ENCODE results near the gene CPTP. TPM values are rescaled to one million over a fixed set of nuclear protein-coding genes. Genes with fewer than 3 reads are reported as not detected.

The CPTP gene
- total and polyA plus RNA-seq, 2 donors (not counting 1 experiment from before 2014, with no cell fraction given): 17.1 to 18.8 TPM

DNA sequence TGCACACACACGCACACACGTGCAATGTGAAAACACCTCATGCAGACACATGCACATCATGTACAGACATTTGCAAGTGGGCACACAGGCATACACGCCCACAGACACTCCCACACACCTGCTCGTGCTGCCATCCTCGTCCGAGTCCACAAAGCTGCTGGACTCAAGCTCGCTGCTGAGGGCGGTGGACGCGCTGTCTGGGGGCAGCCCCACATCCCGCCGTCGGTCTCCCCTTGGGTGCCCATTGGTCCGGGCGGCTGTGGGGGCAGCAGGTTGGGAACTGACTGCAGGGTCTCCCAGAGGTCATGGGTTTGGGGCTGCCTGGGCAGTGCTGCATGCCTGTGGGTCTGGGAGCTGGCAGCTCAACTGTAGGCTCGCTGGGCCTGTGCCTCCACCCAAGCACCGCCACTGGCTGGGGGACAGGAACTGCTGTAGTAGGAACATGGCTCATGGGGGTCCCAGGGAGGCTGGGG, 17.0 kb downstream of the CPTP start:
- Histone ChIP-seq H3K4me2 (replicated peaks; ENCODE audit: low read depth, low read length, poor library complexity, severe bottlenecking) (no peak overlapping the region), H2AFZ (ENCODE audit: insufficient read depth, low read depth, low read length, poor library complexity, severe bottlenecking) (no peak overlapping the region), H3K27me3 (replicated peaks in 1 of 4; ENCODE audit: control extremely low read depth in 1 of 4, control insufficient read depth in 3 of 4, insufficient read depth in 4 of 4, low read length in 3 of 4) (no peaks in the 10 kb centered on the region), H3K4me1 (ENCODE audit: control insufficient read depth in 2 of 2, insufficient read depth in 2 of 2, low read length in 2 of 2) (no peaks in the 10 kb centered on the region), H3K9me3 (ENCODE audit: control extremely low read depth in 1 of 3, control insufficient read depth in 2 of 3, insufficient read depth in 1 of 3, low read length in 2 of 3) (peaks cover 0 to 7% (median 0%) of the 10 kb centered on the region in 3 donors), H3K27ac (ENCODE audit: low read length in 2 of 2) (no peak overlapping the region), H4K20me1 (ENCODE audit: control insufficient read depth, insufficient read depth, low read length, poor library complexity, severe bottlenecking) (peaks cover 31% of the 10 kb centered on the region), H3K9ac (ENCODE audit: low read length) (no peak overlapping the region), H3K79me2 (ENCODE audit: control insufficient read depth, insufficient read depth, low read length) (peaks cover 15% of the 10 kb centered on the region), H3K4me3 (ENCODE audit: control extremely low read depth in 1 of 5, extremely low read depth in 1 of 5, insufficient read depth in 1 of 5, low read depth in 2 of 5, low read length in 4 of 5) (no peak overlapping the region), H3K36me3 (replicated peaks in 1 of 2; ENCODE audit: control extremely low read depth in 1 of 2, control insufficient read depth in 1 of 2, extremely low read depth in 1 of 2, insufficient read depth in 2 of 2, low read length in 1 of 2) (peaks cover 0 to 12% of the 10 kb centered on the region in 2 experiments)
- DNase-seq (no peak), ATAC-seq (ENCODE audit: low read depth) (no peak)
- Mint-ChIP-seq H3K9me3 (ENCODE audit: insufficient read depth) (no peaks in the 10 kb centered on the region), H3K27me3 (no peaks in the 10 kb centered on the region), H3K4me1 (no peaks in the 10 kb centered on the region), H3K27ac (no peak overlapping the region), H3K4me3 (no peak overlapping the region)
- CTCF ChIA-PET: no interaction called here
- WGBS (ENCODE audit: insufficient coverage): 95% methylated on average over 17 of the region's 17 CpGs
- POLR2A ChIA-PET: no interaction called here
- intact Hi-C loops (cut with micrococcal nuclease): no loop called here
- TF ChIP-seq, protein P1, sequence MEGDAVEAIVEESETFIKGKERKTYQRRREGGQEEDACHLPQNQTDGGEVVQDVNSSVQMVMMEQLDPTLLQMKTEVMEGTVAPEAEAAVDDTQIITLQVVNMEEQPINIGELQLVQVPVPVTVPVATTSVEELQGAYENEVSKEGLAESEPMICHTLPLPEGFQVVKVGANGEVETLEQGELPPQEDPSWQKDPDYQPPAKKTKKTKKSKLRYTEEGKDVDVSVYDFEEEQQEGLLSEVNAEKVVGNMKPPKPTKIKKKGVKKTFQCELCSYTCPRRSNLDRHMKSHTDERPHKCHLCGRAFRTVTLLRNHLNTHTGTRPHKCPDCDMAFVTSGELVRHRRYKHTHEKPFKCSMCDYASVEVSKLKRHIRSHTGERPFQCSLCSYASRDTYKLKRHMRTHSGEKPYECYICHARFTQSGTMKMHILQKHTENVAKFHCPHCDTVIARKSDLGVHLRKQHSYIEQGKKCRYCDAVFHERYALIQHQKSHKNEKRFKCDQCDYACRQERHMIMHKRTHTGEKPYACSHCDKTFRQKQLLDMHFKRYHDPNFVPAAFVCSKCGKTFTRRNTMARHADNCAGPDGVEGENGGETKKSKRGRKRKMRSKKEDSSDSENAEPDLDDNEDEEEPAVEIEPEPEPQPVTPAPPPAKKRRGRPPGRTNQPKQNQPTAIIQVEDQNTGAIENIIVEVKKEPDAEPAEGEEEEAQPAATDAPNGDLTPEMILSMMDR (IDR thresholded peaks at IDR 0.05): no peak
- TF ChIP-seq EZH2 (IDR thresholded peaks at IDR 0.05; ENCODE audit: borderline replicate concordance, insufficient read depth, low read depth, low read length, poor library complexity, severe bottlenecking): no peak

DNA sequence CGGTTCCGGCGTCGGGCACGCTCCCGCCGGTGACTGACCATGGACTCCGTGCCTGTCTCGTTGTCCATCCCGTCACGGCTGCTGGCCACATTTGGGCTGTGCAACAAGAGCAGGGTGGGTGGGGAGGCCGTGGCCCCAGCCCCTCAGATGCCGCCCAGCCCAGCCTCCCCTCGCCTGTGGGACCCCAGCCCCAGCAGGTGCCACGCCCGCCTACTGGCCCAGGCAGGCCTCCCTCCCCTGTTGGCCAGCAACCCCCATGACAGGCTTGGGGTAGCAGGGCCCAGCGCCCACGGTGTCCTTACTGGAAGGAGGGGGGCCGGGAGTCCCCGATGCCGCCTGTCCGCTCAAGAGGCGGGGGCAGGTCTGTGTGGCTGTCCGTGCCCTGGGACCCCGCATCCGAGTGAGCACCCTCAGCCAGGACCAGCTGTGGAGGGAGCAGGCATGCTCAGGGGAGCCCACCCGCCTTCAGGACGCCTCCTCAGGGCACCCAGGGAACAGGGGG, 17.5 kb downstream of the CPTP start:
- ChIA-PET CTCF (no interaction called here), POLR2A (no interaction called here)
- Histone ChIP-seq H3K27me3 (replicated peaks in 1 of 4; ENCODE audit: control extremely low read depth in 1 of 4, control insufficient read depth in 3 of 4, insufficient read depth in 4 of 4, low read length in 3 of 4) (no peaks in the 10 kb centered on the region), H3K79me2 (ENCODE audit: control insufficient read depth, insufficient read depth, low read length) (peaks cover 19% of the 10 kb centered on the region), H3K9ac (ENCODE audit: low read length) (no peak overlapping the region), H4K20me1 (ENCODE audit: control insufficient read depth, insufficient read depth, low read length, poor library complexity, severe bottlenecking) (peaks cover 36% of the 10 kb centered on the region), H3K4me2 (replicated peaks; ENCODE audit: low read depth, low read length, poor library complexity, severe bottlenecking) (no peak overlapping the region), H2AFZ (ENCODE audit: insufficient read depth, low read depth, low read length, poor library complexity, severe bottlenecking) (no peak overlapping the region), H3K27ac (ENCODE audit: low read length in 2 of 2) (no peak overlapping the region), H3K36me3 (replicated peaks in 1 of 2; ENCODE audit: control extremely low read depth in 1 of 2, control insufficient read depth in 1 of 2, extremely low read depth in 1 of 2, insufficient read depth in 2 of 2, low read length in 1 of 2) (peaks cover 0 to 12% of the 10 kb centered on the region in 2 experiments), H3K9me3 (ENCODE audit: control extremely low read depth in 1 of 3, control insufficient read depth in 2 of 3, insufficient read depth in 1 of 3, low read length in 2 of 3) (peaks cover 0 to 7% (median 0%) of the 10 kb centered on the region in 3 donors), H3K4me3 (ENCODE audit: control extremely low read depth in 1 of 5, extremely low read depth in 1 of 5, insufficient read depth in 1 of 5, low read depth in 2 of 5, low read length in 4 of 5) (no peak overlapping the region), H3K4me1 (ENCODE audit: control insufficient read depth in 2 of 2, insufficient read depth in 2 of 2, low read length in 2 of 2) (no peaks in the 10 kb centered on the region)
- Mint-ChIP-seq H3K9me3 (ENCODE audit: insufficient read depth) (no peaks in the 10 kb centered on the region), H3K4me3 (no peak overlapping the region), H3K4me1 (peaks cover 4% of the 10 kb centered on the region), H3K27ac (no peak overlapping the region), H3K27me3 (no peaks in the 10 kb centered on the region)
- DNase-seq (no peak), ATAC-seq (ENCODE audit: low read depth) (no peak)
- intact Hi-C loops (cut with micrococcal nuclease): no loop called here
- TF ChIP-seq EZH2 (IDR thresholded peaks at IDR 0.05; ENCODE audit: borderline replicate concordance, insufficient read depth, low read depth, low read length, poor library complexity, severe bottlenecking): no peak
- TF ChIP-seq, protein P1 (IDR thresholded peaks at IDR 0.05): no peak
- WGBS (ENCODE audit: insufficient coverage): 97% methylated on average over 28 of the region's 28 CpGs
